Right lobe of liver (tissue), 4 donors: ENCODE results near the gene CPSF2.

Source experiments
- CTCF ChIP-seq, 4 donors: fragments of 200-600 bp in 3 of 4; fragments of 450-650 bp in 1 of 4; IDR thresholded peaks; one replicate each; pipeline versions ENCODE4 v1.5.1 to v1.8.0; 2016 to 2022; ENCODE audit warnings: antibody characterized with exemption in 4 of 4, mild to moderate bottlenecking in 2 of 4
- POLR2A ChIP-seq: fragments of 450-650 bp; IDR thresholded peaks from one replicate; pipeline ENCODE4 v1.6.1; 2017; ENCODE audit warnings: antibody characterized with exemption, mild to moderate bottlenecking
- donor health status: DM: no; HTN: no; CAD: no.
- donor health status: DM: no; HTN: no; CAD: no.
- donor health status: DM: no; HTN: yes; CAD: no.

DNA sequence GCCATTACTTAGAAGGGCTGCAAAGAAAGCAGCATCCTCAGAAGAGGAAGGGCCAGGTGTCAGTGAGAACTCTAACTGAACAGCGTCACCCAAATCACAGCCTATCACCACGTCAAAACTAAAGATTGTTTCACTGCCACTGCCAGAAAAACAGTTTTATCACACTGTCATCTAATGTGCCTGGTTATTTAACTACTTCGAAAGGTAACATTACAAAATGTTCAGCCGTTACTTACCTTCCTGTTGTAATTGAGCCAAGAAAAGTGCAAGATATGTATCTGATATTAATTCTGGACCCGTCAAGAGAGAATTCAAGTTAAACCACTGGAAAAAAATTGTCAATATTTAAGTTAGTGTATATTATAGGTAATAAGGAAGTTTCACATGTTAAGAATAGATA is 33.3 kb upstream of the CPSF2 start:
- TF ChIP-seq POLR2A (no peak), CTCF (IDR thresholded peaks at IDR 0.05) (no peak)
